Thoracic aorta (tissue), 2 donors: ENCODE data around the gene GPATCH3. TPM values are rescaled to one million over a fixed set of nuclear protein-coding genes. Genes with fewer than 3 reads are reported as not detected.

Experiments used
- ATAC-seq: fragments of 150-250 bp; one replicate; pipeline ENCODE4 v1.8.0; 2017; ENCODE audit warnings: low read depth; ENCODE audit not compliant: insufficient number of reproducible peaks, low FRiP score
- DNase-seq: peaks from one replicate; pipeline ENCODE4 v3.0.0-alpha.2; 2020; ENCODE audit warnings: low spot score
- H3K27ac ChIP-seq, 2 donors: fragments of 200-600 bp; sonication (generic); 1 replicate in 1 of 2; 2 replicates in 1 of 2; pipeline ENCODE4 v1.5.1; 2016; ENCODE audit warnings: mild to moderate bottlenecking in 2 of 2, moderate library complexity in 2 of 2
- H3K27me3 ChIP-seq: fragments of 200-600 bp; sonication (generic); replicated peaks from 2 replicates; pipeline ENCODE4 v1.6.0; 2016; ENCODE audit warnings: mild to moderate bottlenecking; ENCODE audit not compliant: insufficient read depth
- H3K36me3 ChIP-seq: fragments of 200-600 bp; sonication (generic); one replicate; pipeline ENCODE4 v1.5.1; 2016
- H3K4me1 ChIP-seq, 2 donors: fragments of 200-600 bp; sonication (generic); 1 replicate in 1 of 2; 2 replicates in 1 of 2; pipeline versions ENCODE4 v1.5.1 to v1.6.0; 2016; ENCODE audit warnings: low read depth in 2 of 2, mild to moderate bottlenecking in 1 of 2; ENCODE audit not compliant: control insufficient read depth in 1 of 2
- H3K4me3 ChIP-seq: fragments of 200-600 bp; sonication (generic); 2 replicates; pipeline ENCODE4 v1.5.1; 2016; ENCODE audit warnings: mild to moderate bottlenecking
- H3K9me3 ChIP-seq: fragments of 200-600 bp; sonication (generic); 2 replicates; pipeline ENCODE4 v1.5.1; 2016
- CTCF ChIP-seq: fragments of 200-600 bp; sonication (generic); IDR thresholded peaks from one replicate; pipeline ENCODE4 v1.5.1; 2019; ENCODE audit warnings: antibody characterized with exemption
- total RNA-seq, 2 donors: library from RNA; depleted of rRNA; stranded (reverse); fragments of >200 nt; gene quantifications; one replicate each; pipeline versions ENCODE4 v1.1.0 to v1.2.3, GENCODE V29; 2016

Gene GPATCH3
- total RNA-seq, 2 donors from 2014 or later: 10.3 to 11.8 TPM

- no peaks in the 10 kb centered on the region for H3K36me3 ChIP-seq
- no peaks in the 10 kb centered on the region for H3K27me3 ChIP-seq
- H3K27ac ChIP-seq: no peak overlapping the region
- no peak overlapping the region for H3K4me3 ChIP-seq
- no peaks in the 10 kb centered on the region for H3K4me1 ChIP-seq
- ATAC-seq (no peak), DNase-seq (no peak)
- no peaks in the 10 kb centered on the region for H3K9me3 ChIP-seq
- no peak for TF ChIP-seq CTCF
Measured at GRCh38 chr1:26909951-26910342, 9.7 kb upstream of the GPATCH3 start.

GRCh38 chr1:26907071-26907917 lies 7.0 kb upstream of the GPATCH3 start:
- Histone ChIP-seq H3K27ac (no peak overlapping the region), H3K36me3 (no peaks in the 10 kb centered on the region), H3K4me1 (no peaks in the 10 kb centered on the region), H3K9me3 (no peaks in the 10 kb centered on the region), H3K27me3 (no peaks in the 10 kb centered on the region), H3K4me3 (no peak overlapping the region)
- no peak for DNase-seq
- ATAC-seq: no peak
- no peak for TF ChIP-seq CTCF

- H3K27ac ChIP-seq: peak overlapping the region; percentile 78 to 83
- no peaks in the 10 kb centered on the region for H3K9me3 ChIP-seq
- no peak for TF ChIP-seq CTCF
- peaks cover 6% of the 10 kb centered on the region for H3K36me3 ChIP-seq
- no peak for ATAC-seq
- no peaks in the 10 kb centered on the region for H3K27me3 ChIP-seq
- peaks cover 8 to 23% of the 10 kb centered on the region in 2 donors for H3K4me1 ChIP-seq
- no peak for DNase-seq
- peak overlapping the region; percentile 100 for H3K4me3 ChIP-seq
Measured at GRCh38 chr1:26900815-26901511, 696 bp upstream of the GPATCH3 start.

GRCh38 chr1:26897351-26897750 lies 2.9 kb downstream of the GPATCH3 start:
- TF ChIP-seq CTCF: no peak
- no peak overlapping the region for H3K4me3 ChIP-seq
- H3K4me1 ChIP-seq: peaks cover 8 to 23% of the 10 kb centered on the region in 2 donors
- H3K27ac ChIP-seq: no peak overlapping the region
- peaks cover 32% of the 10 kb centered on the region for H3K36me3 ChIP-seq
- DNase-seq (no peak), ATAC-seq (no peak)
- H3K9me3 ChIP-seq: no peaks in the 10 kb centered on the region
- H3K27me3 ChIP-seq: no peaks in the 10 kb centered on the region

GRCh38 chr1:26894263-26894662 lies 6.0 kb downstream of the GPATCH3 start:
- H3K4me3 ChIP-seq: no peak overlapping the region
- H3K27ac ChIP-seq: no peak overlapping the region
- no peak for ATAC-seq
- H3K9me3 ChIP-seq: no peaks in the 10 kb centered on the region
- H3K36me3 ChIP-seq: peaks cover 35% of the 10 kb centered on the region
- no peak for TF ChIP-seq CTCF
- no peak for DNase-seq
- H3K27me3 ChIP-seq: no peaks in the 10 kb centered on the region
- H3K4me1 ChIP-seq: peaks cover 6 to 15% of the 10 kb centered on the region in 2 donors
